Epithelial cell of proximal tubule (primary cell): ENCODE results near the gene PLA2G2C. TPM values are rescaled to one million over a fixed set of nuclear protein-coding genes. Genes with fewer than 3 reads are reported as not detected.

Experiments used
- DNase-seq: peaks from one replicate; pipeline ENCODE4 v3.0.0-alpha.2; 2011; ENCODE audit warnings: low read depth
- H3K4me3 ChIP-seq: 2 replicates; pipeline ENCODE4 v1.5.1; 2011; ENCODE audit warnings: low read depth, mild to moderate bottlenecking, low read length
- total RNA-seq: library from RNA; depleted of rRNA; stranded (reverse); fragments of >200 nt; gene quantifications from 2 replicates; pipeline ENCODE4 v1.2.3, GENCODE V29; 2015
- TF ChIP-seq, protein P1 (sequence below): conservative IDR thresholded peaks from 2 replicates; pipeline ENCODE4 v1.5.1; 2012; ENCODE audit warnings: low read depth, mild to moderate bottlenecking, low read length

Gene PLA2G2C
- total RNA-seq, 1 donor from 2014 or later, result not detected

DNA sequence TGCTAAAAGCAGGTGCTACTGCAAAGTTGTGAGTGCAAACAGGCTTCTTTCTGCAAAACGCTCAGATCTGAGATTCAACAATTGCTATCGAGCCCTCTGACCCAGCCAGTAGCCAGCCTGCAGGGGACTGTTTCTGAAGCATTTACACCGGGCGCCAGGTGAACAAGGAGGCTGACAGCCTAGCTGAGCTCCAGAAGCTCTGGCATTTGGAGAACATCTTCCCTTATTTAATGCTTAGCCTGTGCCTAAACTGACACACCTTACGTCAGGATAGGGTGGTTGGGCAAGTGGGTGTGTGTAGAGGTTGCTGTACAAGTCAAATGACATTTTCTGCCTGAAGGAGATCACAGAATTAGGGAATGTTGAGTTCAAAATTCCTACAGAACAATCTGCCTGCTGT, 15.8 kb upstream of the PLA2G2C start:
- DNase-seq, result no peak
- TF ChIP-seq, protein P1, sequence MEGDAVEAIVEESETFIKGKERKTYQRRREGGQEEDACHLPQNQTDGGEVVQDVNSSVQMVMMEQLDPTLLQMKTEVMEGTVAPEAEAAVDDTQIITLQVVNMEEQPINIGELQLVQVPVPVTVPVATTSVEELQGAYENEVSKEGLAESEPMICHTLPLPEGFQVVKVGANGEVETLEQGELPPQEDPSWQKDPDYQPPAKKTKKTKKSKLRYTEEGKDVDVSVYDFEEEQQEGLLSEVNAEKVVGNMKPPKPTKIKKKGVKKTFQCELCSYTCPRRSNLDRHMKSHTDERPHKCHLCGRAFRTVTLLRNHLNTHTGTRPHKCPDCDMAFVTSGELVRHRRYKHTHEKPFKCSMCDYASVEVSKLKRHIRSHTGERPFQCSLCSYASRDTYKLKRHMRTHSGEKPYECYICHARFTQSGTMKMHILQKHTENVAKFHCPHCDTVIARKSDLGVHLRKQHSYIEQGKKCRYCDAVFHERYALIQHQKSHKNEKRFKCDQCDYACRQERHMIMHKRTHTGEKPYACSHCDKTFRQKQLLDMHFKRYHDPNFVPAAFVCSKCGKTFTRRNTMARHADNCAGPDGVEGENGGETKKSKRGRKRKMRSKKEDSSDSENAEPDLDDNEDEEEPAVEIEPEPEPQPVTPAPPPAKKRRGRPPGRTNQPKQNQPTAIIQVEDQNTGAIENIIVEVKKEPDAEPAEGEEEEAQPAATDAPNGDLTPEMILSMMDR, result no peak
- H3K4me3 ChIP-seq, result no peak overlapping the region

DNA sequence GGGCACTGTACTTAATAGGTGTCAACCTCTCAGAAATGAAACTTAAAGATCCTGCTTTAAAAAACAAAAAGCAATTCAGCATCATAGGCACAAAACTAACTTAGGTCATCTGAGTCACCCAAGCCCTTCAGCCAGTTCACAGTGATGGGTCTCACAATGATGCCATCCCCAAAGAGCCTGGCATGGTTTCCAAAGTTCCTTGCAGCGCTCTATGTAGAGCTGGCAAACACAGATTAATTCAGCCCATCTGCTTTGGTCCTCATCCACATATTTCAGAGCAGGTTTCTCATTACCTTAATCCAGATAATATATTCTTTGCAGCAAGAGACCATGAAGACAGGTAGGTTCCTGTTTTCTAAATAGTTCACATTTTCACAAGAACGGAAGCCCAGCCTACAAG, 14.6 kb upstream of the PLA2G2C start:
- DNase-seq, result no peak
- H3K4me3 ChIP-seq, result no peak overlapping the region
- TF ChIP-seq, protein P1, result no peak

DNA sequence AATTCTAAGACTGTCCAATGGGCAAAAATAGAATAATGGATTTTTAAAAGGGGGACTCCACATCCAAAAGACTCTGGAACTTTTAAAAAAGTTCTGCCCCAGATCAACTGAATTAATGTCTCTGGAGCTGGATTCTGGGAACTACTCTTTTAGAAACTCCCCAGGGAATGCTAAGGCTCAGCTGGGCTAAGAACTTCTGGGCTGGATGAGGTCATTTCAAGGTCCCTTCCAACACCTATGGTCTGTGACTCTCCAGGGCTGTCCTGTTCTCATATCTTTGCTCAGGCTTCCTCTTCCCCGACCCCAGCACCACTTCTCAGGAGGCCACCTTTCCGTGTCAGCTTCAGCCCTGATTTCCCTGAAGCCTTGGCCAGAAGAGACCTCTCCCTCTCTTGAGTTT, 13.5 kb upstream of the PLA2G2C start:
- H3K4me3 ChIP-seq, result no peak overlapping the region
- TF ChIP-seq, protein P1, result no peak
- no peak for DNase-seq

DNA sequence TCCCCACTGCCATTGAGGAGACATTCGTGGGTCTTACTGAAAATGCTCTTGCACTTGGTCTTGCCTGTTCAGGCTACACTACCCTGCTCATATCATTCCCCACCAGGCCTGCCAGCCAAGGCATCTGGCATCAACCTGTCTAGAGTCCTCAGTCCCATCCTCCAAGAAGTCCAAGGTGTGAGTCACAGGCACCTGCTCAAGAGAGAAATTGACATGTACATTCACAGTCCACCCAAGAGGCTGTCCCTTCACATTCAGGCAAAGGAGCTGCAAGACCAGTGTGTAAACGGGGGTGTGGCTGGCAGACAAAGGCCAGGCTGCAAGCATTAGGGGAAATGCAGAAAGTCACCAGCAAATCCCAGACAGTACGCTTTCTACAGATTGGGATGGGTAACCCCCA, 13.1 kb upstream of the PLA2G2C start:
- TF ChIP-seq, protein P1, result no peak
- no peak overlapping the region for H3K4me3 ChIP-seq
- DNase-seq, result no peak

DNA sequence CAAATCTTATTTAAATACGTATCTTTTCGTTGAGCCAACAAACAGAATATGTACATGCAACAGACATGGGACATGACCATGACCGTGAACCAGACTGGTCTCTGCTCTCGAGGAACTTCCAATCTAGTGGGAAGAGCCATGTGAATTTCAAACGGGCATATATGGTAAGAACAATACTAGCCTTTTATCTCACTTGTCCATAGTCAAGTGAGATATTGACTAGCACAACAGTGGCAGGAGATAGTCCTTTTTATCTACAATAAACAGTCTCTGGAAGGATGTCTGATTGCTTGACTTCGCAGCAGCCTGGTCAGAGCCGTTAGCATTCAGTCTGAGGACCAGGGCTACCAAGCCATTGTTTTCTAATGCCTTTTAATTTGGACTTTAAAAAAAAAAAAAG, 12.6 kb upstream of the PLA2G2C start:
- H3K4me3 ChIP-seq, result no peak overlapping the region
- no peak for DNase-seq
- TF ChIP-seq, protein P1, result no peak

DNA sequence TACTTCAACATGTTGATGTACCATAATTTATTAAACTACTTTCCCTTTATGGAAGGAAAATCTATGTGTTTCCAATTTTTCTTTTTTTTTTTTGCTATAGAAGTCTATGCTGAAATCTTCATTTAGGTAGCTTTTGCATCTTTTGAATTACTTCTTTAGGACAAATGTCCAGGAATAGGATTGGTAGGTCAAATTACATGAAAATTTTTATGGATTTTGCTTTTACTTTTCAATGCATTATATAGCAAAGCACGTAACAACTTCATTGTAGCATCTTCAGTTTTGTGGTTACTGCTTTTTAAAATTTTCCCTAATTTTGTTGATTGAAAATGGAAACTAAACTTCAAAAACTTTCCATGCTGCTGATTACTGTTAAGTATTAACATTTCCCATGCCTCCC, 12.0 kb upstream of the PLA2G2C start:
- TF ChIP-seq, protein P1, result no peak
- no peak overlapping the region for H3K4me3 ChIP-seq
- DNase-seq, result no peak

DNA sequence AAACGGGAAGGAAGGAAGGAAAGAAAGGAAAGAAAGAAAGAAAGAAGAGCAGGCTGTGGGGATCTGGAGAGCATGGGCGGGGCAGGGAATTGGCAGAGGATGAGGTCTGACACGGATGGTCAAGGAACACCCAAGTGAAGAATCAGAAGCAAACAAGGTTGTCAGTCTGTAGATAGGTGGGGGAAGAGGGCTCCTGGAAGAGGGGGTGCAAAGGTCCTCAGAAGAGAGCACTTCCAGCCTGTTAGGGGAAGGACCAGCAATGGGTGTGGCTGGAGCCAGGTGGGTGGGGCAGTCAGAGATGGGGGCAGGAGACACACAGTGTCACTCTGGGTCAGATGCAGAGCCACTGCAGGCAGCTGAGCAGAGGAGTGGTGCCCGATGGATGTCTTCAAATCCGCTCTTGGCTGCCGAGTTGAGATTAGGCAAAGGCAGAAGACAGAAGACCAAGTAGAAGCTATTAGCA, 11.0 kb upstream of the PLA2G2C start:
- H3K4me3 ChIP-seq, result no peak overlapping the region
- TF ChIP-seq, protein P1, result no peak
- DNase-seq, result no peak
